Stomach (tissue), 9 donors: ENCODE data around the gene SNAP25. TPM values are rescaled to one million over a fixed set of nuclear protein-coding genes. Genes with fewer than 3 reads are reported as not detected.

Source experiments
- DNase-seq, 2 donors: peaks; one replicate each; pipeline versions ENCODE4 v3.0.0 to v3.0.0-alpha.2; 2013 to 2019
- H3K27ac ChIP-seq, 5 donors: fragments of 200-600 bp in 4 of 5; sonication (generic) in 4 of 5; one replicate each; pipeline ENCODE4 v1.5.1; 2013 to 2019; ENCODE audit warnings: mild to moderate bottlenecking in 1 of 5, moderate library complexity in 1 of 5
- H3K27me3 ChIP-seq, 3 donors: fragments of 200-600 bp; sonication (generic); one replicate each; pipeline ENCODE4 v1.5.1; 2017 to 2019; ENCODE audit warnings: mixed run types in 1 of 3
- H3K36me3 ChIP-seq, 4 donors: fragments of 200-600 bp; sonication (generic); 1 replicate in 3 of 4; 2 replicates in 1 of 4; pipeline ENCODE4 v1.5.1; 2016 to 2019
- H3K4me1 ChIP-seq, 4 donors: fragments of 200-600 bp; sonication (generic); one replicate each; pipeline ENCODE4 v1.5.1; 2016 to 2019
- H3K4me3 ChIP-seq, 4 donors: fragments of 200-600 bp; sonication (generic) in 3 of 4; one replicate each; pipeline ENCODE4 v1.5.1; 2016 to 2019; ENCODE audit warnings: mild to moderate bottlenecking in 1 of 4
- H3K9me3 ChIP-seq, 4 donors: fragments of 200-600 bp; sonication (generic); one replicate each; pipeline ENCODE4 v1.5.1; 2016 to 2019
- EP300 ChIP-seq: sonication (generic); formaldehyde crosslinking; IDR thresholded peaks from one replicate; pipeline ENCODE4 v1.6.1; 2017; ENCODE audit warnings: antibody characterized with exemption
- POLR2A ChIP-seq, 4 donors: fragments of 450-650 bp; IDR thresholded peaks; one replicate each; pipeline ENCODE4 v1.6.1; 2016; ENCODE audit warnings: antibody characterized with exemption in 4 of 4, control low read depth in 2 of 4, mild to moderate bottlenecking in 1 of 4, moderate library complexity in 1 of 4
- POLR2AphosphoS5 ChIP-seq, 3 donors: sonication (generic); formaldehyde crosslinking; IDR thresholded peaks; one replicate each; pipeline ENCODE4 v1.6.1; 2016; ENCODE audit warnings: antibody characterized with exemption in 3 of 3
- WGBS, 5 donors: extraction: QIAGEN DNeasy Blood & Tissue Kit in 3 of 5; methylation state at CpG; one replicate each; pipeline versions ENCODE4 v1.1.5 to v1.1.7; 2013 to 2018; 5-methylcytosine and 5-hydroxymethylcytosine counted together
- intact Hi-C: fragments of 100-400 bp; cut with DNase I; formaldehyde crosslinking; loops from one replicate; pipeline ENCODE4 v1.15.1; 2023; ENCODE audit warnings: low total_unique reads
- polyA plus RNA-seq, 3 donors: library from polyadenylated mRNA; stranded (reverse); fragments of 200-250 nt; gene quantifications; one replicate each; pipeline ENCODE4 v1.2.3, GENCODE V29; 2013
- total RNA-seq, 5 donors: library from RNA; depleted of rRNA; stranded (reverse); fragments of >200 nt; gene quantifications; one replicate each; pipeline versions ENCODE4 v1.1.0 to v1.2.3, GENCODE V29; 2014 to 2016
- TF ChIP-seq, protein P1 (sequence below), 7 experiments: fragments of 450-650 bp in 4 of 7; fragments of 200-600 bp in 3 of 7; sonication (generic) in 3 of 7; IDR thresholded peaks; one replicate each; pipeline ENCODE4 v1.5.1; 2016 to 2019; ENCODE audit warnings: antibody characterized with exemption in 7 of 7, control low read depth in 2 of 7, mild to moderate bottlenecking in 1 of 7
- donor health status: healthy with polysubstance abuse.
- donor health status: Bipolar disorder and iron deficiency.
- donor health status: healthy.

SNAP25 gene
- total and polyA plus RNA-seq, 8 donors: 1.8 to 12.5 (median 2.8) TPM; not detected in 1

- Histone ChIP-seq H3K27ac (no peak overlapping the region), H3K36me3 (no peaks in the 10 kb centered on the region), H3K4me1 (no peaks in the 10 kb centered on the region), H3K9me3 (peaks cover 0 to 6% (median 0%) of the 10 kb centered on the region in 4 donors), H3K4me3 (no peak overlapping the region), H3K27me3 (no peaks in the 10 kb centered on the region)
- no peak for DNase-seq
- TF ChIP-seq, protein P1, sequence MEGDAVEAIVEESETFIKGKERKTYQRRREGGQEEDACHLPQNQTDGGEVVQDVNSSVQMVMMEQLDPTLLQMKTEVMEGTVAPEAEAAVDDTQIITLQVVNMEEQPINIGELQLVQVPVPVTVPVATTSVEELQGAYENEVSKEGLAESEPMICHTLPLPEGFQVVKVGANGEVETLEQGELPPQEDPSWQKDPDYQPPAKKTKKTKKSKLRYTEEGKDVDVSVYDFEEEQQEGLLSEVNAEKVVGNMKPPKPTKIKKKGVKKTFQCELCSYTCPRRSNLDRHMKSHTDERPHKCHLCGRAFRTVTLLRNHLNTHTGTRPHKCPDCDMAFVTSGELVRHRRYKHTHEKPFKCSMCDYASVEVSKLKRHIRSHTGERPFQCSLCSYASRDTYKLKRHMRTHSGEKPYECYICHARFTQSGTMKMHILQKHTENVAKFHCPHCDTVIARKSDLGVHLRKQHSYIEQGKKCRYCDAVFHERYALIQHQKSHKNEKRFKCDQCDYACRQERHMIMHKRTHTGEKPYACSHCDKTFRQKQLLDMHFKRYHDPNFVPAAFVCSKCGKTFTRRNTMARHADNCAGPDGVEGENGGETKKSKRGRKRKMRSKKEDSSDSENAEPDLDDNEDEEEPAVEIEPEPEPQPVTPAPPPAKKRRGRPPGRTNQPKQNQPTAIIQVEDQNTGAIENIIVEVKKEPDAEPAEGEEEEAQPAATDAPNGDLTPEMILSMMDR (IDR thresholded peaks at IDR 0.05): no peak
- TF ChIP-seq EP300 (no peak), POLR2A (IDR thresholded peaks at IDR 0.05) (no peak), POLR2AphosphoS5 (IDR thresholded peaks at IDR 0.05) (no peak)
- intact Hi-C loops: no loop called here
Measured at GRCh38 chr20:10313215-10313614, 94.6 kb downstream of the SNAP25 start.

- TF ChIP-seq EP300 (no peak), POLR2AphosphoS5 (IDR thresholded peaks at IDR 0.05) (no peak), POLR2A (IDR thresholded peaks at IDR 0.05) (no peak)
- TF ChIP-seq, protein P1 (IDR thresholded peaks at IDR 0.05): no peak
- intact Hi-C loops: no loop called here
- Histone ChIP-seq H3K27ac (no peak overlapping the region), H3K4me1 (no peaks in the 10 kb centered on the region), H3K36me3 (no peaks in the 10 kb centered on the region), H3K9me3 (peaks cover 0 to 6% (median 0%) of the 10 kb centered on the region in 4 donors), H3K27me3 (no peaks in the 10 kb centered on the region), H3K4me3 (no peak overlapping the region)
- WGBS, 5 donors: 11 to 19% (median 15%) methylated on average over 3 of the region's 3 CpGs
- DNase-seq: no peak
Measured at GRCh38 chr20:10313701-10314100, 95.1 kb downstream of the SNAP25 start.

- H3K4me1 ChIP-seq: no peaks in the 10 kb centered on the region
- TF ChIP-seq POLR2A (IDR thresholded peaks at IDR 0.05) (no peak), EP300 (no peak), POLR2AphosphoS5 (IDR thresholded peaks at IDR 0.05) (no peak)
- TF ChIP-seq, protein P1 (IDR thresholded peaks at IDR 0.05): no peak
- H3K9me3 ChIP-seq: peaks cover 0 to 6% (median 0%) of the 10 kb centered on the region in 4 donors
- DNase-seq: peak in 1 of 2 donors; percentile 33
- 17 to 26% (median 18%) methylated on average over 2 of the region's 2 CpGs for WGBS, 5 donors
- intact Hi-C loops: no loop called here
- H3K4me3 ChIP-seq: no peak overlapping the region
- H3K36me3 ChIP-seq: no peaks in the 10 kb centered on the region
- no peak overlapping the region for H3K27ac ChIP-seq
- no peaks in the 10 kb centered on the region for H3K27me3 ChIP-seq
Measured at GRCh38 chr20:10314198-10314597, 95.6 kb downstream of the SNAP25 start.

- intact Hi-C loops: no loop called here
- TF ChIP-seq POLR2AphosphoS5 (IDR thresholded peaks at IDR 0.05) (no peak), POLR2A (IDR thresholded peaks at IDR 0.05) (no peak), EP300 (no peak)
- TF ChIP-seq, protein P1 (IDR thresholded peaks at IDR 0.05): no peak
- 51 to 63% (median 55%) methylated on average over 5 of the region's 5 CpGs for WGBS, 5 donors
- peaks cover 0 to 6% (median 0%) of the 10 kb centered on the region in 4 donors for H3K9me3 ChIP-seq
- no peaks in the 10 kb centered on the region for H3K4me1 ChIP-seq
- H3K27me3 ChIP-seq: no peaks in the 10 kb centered on the region
- DNase-seq: no peak
- no peak overlapping the region for H3K4me3 ChIP-seq
- no peaks in the 10 kb centered on the region for H3K36me3 ChIP-seq
- H3K27ac ChIP-seq: no peak overlapping the region
Measured at GRCh38 chr20:10315138-10315537, 96.5 kb downstream of the SNAP25 start.
